Mesendoderm (in vitro differentiated cells): ENCODE results near the gene SETD7.

Source experiments
- DNase-seq: peaks from one replicate; pipeline ENCODE4 v3.0.0; 2013
- H2AK5ac ChIP-seq: 2 replicates; pipeline ENCODE4 v1.6.1; 2013; ENCODE audit warnings: low read length, inconsistent platforms
- H2BK120ac ChIP-seq: 2 replicates; pipeline ENCODE4 v1.6.1; 2013; ENCODE audit warnings: low read depth, mild to moderate bottlenecking, low read length, moderate library complexity, mixed read lengths
- H2BK15ac ChIP-seq: replicated peaks from 2 replicates; pipeline ENCODE4 v1.6.1; 2013; ENCODE audit warnings: low read depth, mild to moderate bottlenecking, moderate library complexity
- H2BK5ac ChIP-seq: 2 replicates; pipeline ENCODE4 v1.6.1; 2013; ENCODE audit warnings: low read length, inconsistent platforms
- H3K18ac ChIP-seq: 2 replicates; pipeline ENCODE4 v1.6.1; 2013; ENCODE audit warnings: mild to moderate bottlenecking, low read length, mixed read lengths
- H3K23ac ChIP-seq: one replicate; pipeline ENCODE4 v1.6.1; 2013; ENCODE audit warnings: low read length
- H3K27ac ChIP-seq: 2 replicates; pipeline ENCODE4 v1.5.1; 2013; ENCODE audit warnings: low read depth, mild to moderate bottlenecking, inconsistent platforms, low read length, moderate library complexity
- H3K27me3 ChIP-seq: 2 replicates; pipeline ENCODE4 v1.6.1; 2013; ENCODE audit warnings: low read length, control low read depth, mild to moderate bottlenecking, inconsistent platforms; ENCODE audit not compliant: insufficient read depth, poor library complexity
- H3K36me3 ChIP-seq: 2 replicates; pipeline ENCODE4 v1.6.1; 2013; ENCODE audit warnings: low read length, inconsistent platforms; ENCODE audit not compliant: control insufficient read depth, insufficient read depth
- H3K4ac ChIP-seq: one replicate; pipeline ENCODE4 v1.6.1; 2013; ENCODE audit warnings: low read depth, mild to moderate bottlenecking, low read length, moderate library complexity
- H3K4me1 ChIP-seq: 2 replicates; pipeline ENCODE4 v1.6.1; 2013; ENCODE audit warnings: low read depth, low read length, inconsistent platforms; ENCODE audit not compliant: control insufficient read depth
- H3K4me2 ChIP-seq: 2 replicates; pipeline ENCODE4 v1.6.1; 2013; ENCODE audit warnings: low read length
- H3K4me3 ChIP-seq: 2 replicates; pipeline ENCODE4 v1.5.1; 2013; ENCODE audit warnings: mild to moderate bottlenecking, low read length
- H3K56ac ChIP-seq: one replicate; pipeline ENCODE4 v1.6.1; 2013; ENCODE audit warnings: low read length
- H3K79me1 ChIP-seq: 2 replicates; pipeline ENCODE4 v1.6.1; 2013; ENCODE audit warnings: low read length, inconsistent platforms
- H3K79me2 ChIP-seq: 2 replicates; pipeline ENCODE4 v1.6.1; 2013; ENCODE audit warnings: mild to moderate bottlenecking, low read length; ENCODE audit not compliant: control insufficient read depth, insufficient read depth
- H3K9ac ChIP-seq: 2 replicates; pipeline ENCODE4 v1.6.1; 2013; ENCODE audit warnings: low read length, inconsistent platforms
- H4K5ac ChIP-seq: one replicate; pipeline ENCODE4 v1.6.1; 2013; ENCODE audit warnings: low read length
- H4K8ac ChIP-seq: one replicate; pipeline ENCODE4 v1.6.1; 2013; ENCODE audit warnings: low read depth, mild to moderate bottlenecking, control low read depth, low read length, moderate library complexity
- WGBS: extraction: QIAGEN DNeasy Blood & Tissue Kit; methylation state at CpG from one replicate; pipeline ENCODE4 v1.1.7; 2013; ENCODE audit warnings: low lambda C conversion rate, missing lambda C conversion rate; ENCODE audit not compliant: insufficient coverage; ENCODE audit errors: extremely low coverage; 5-methylcytosine and 5-hydroxymethylcytosine counted together

Gene SETD7

GRCh38 chr4:139501527-139501926 is 54.5 kb downstream of the SETD7 start:
- H3K27me3 ChIP-seq = no peaks in the 10 kb centered on the region

GRCh38 chr4:139501117-139501516 is 54.9 kb downstream of the SETD7 start:
- Histone ChIP-seq H3K36me3 (no peaks in the 10 kb centered on the region), H3K79me2 (no peaks in the 10 kb centered on the region), H3K18ac (no peak overlapping the region), H3K56ac (no peak overlapping the region), H3K9ac (no peak overlapping the region), H3K4me1 (no peaks in the 10 kb centered on the region), H3K27me3 (no peaks in the 10 kb centered on the region), H3K79me1 (no peaks in the 10 kb centered on the region), H2AK5ac (no peak overlapping the region), H3K4me2 (no peak overlapping the region), H4K8ac (no peak overlapping the region), H3K4me3 (no peak overlapping the region), H3K27ac (no peak overlapping the region), H2BK15ac (no peak overlapping the region), H3K4ac (no peak overlapping the region), H4K5ac (no peak overlapping the region), H2BK5ac (no peak overlapping the region), H3K23ac (no peak overlapping the region), H2BK120ac (no peak overlapping the region)
- DNase-seq = no peak
- WGBS = no CpG with 5 or more reads among the region's 3 CpGs

More at GRCh38 chr4:139501527-139501926, 54.5 kb downstream of the SETD7 start:
- no peak for DNase-seq
- Histone ChIP-seq H3K56ac (no peak overlapping the region), H3K79me2 (no peaks in the 10 kb centered on the region), H3K23ac (no peak overlapping the region), H3K18ac (no peak overlapping the region), H3K4ac (no peak overlapping the region), H4K5ac (no peak overlapping the region), H2BK15ac (no peak overlapping the region), H4K8ac (no peak overlapping the region), H3K9ac (no peak overlapping the region), H3K79me1 (no peaks in the 10 kb centered on the region), H2AK5ac (no peak overlapping the region), H2BK120ac (no peak overlapping the region), H3K36me3 (no peaks in the 10 kb centered on the region), H3K27ac (no peak overlapping the region), H3K4me2 (no peak overlapping the region), H3K4me1 (no peaks in the 10 kb centered on the region), H2BK5ac (no peak overlapping the region), H3K4me3 (no peak overlapping the region)
- no CpG with 5 or more reads among the region's 6 CpGs for WGBS

- H3K23ac ChIP-seq = no peak overlapping the region
- H2BK15ac ChIP-seq = no peak overlapping the region
- no CpG with 5 or more reads among the region's 4 CpGs for WGBS
- no peaks in the 10 kb centered on the region for H3K79me2 ChIP-seq
- H3K4me1 ChIP-seq = no peaks in the 10 kb centered on the region
- no peak for DNase-seq
- H2BK5ac ChIP-seq = no peak overlapping the region
- no peak overlapping the region for H3K4me3 ChIP-seq
- H3K56ac ChIP-seq = no peak overlapping the region
- H3K27ac ChIP-seq = no peak overlapping the region
- H3K79me1 ChIP-seq = no peaks in the 10 kb centered on the region
- H2AK5ac ChIP-seq = no peak overlapping the region
- H3K4ac ChIP-seq = no peak overlapping the region
- no peaks in the 10 kb centered on the region for H3K27me3 ChIP-seq
- no peaks in the 10 kb centered on the region for H3K36me3 ChIP-seq
- H3K4me2 ChIP-seq = no peak overlapping the region
- no peak overlapping the region for H4K5ac ChIP-seq
- H4K8ac ChIP-seq = no peak overlapping the region
- H3K9ac ChIP-seq = no peak overlapping the region
- no peak overlapping the region for H3K18ac ChIP-seq
- H2BK120ac ChIP-seq = no peak overlapping the region
Measured at GRCh38 chr4:139499186-139499585, 56.8 kb downstream of the SETD7 start.

GRCh38 chr4:139493176-139493575 is 62.8 kb downstream of the SETD7 start:
- WGBS = no CpG with 5 or more reads among the region's 4 CpGs
- no peak overlapping the region for H3K4me3 ChIP-seq

GRCh38 chr4:139492429-139492828 is 63.6 kb downstream of the SETD7 start:
- WGBS = no CpG with 5 or more reads among the region's 2 CpGs
- Histone ChIP-seq H3K23ac (no peak overlapping the region), H2BK5ac (no peak overlapping the region)

More at GRCh38 chr4:139493176-139493575, 62.8 kb downstream of the SETD7 start:
- Histone ChIP-seq H3K23ac (no peak overlapping the region), H4K5ac (no peak overlapping the region), H2BK120ac (no peak overlapping the region), H2BK15ac (no peak overlapping the region), H3K4ac (no peak overlapping the region), H4K8ac (no peak overlapping the region), H3K56ac (no peak overlapping the region), H3K4me1 (no peaks in the 10 kb centered on the region), H3K4me2 (no peak overlapping the region), H3K18ac (no peak overlapping the region), H3K36me3 (no peaks in the 10 kb centered on the region), H3K27ac (no peak overlapping the region), H3K79me2 (no peaks in the 10 kb centered on the region), H3K9ac (no peak overlapping the region), H2AK5ac (no peak overlapping the region), H3K79me1 (no peaks in the 10 kb centered on the region), H3K27me3 (no peaks in the 10 kb centered on the region), H2BK5ac (no peak overlapping the region)
- no peak for DNase-seq

DNA sequence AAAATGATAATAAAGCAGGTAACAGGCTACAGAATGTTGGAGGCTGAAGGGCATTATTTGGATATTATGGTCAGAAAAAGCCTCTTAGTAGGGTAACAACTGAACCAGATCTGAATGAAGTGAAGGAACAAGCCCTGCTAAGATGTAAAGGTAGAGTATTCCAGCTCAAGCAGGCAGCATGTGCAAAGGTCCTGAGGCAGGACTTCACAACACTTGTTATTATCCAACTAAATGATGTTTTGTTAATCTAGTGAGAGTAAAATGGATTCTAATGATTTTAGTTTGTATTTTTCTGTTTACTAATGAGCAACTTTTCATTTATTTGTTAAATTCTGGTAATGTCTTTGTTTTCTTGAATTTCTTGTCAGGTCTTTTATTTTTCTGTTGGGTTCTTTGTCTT is 66.4 kb downstream of the SETD7 start:
- Histone ChIP-seq H4K8ac (no peak overlapping the region), H3K79me2 (no peaks in the 10 kb centered on the region), H2BK120ac (no peak overlapping the region), H2AK5ac (no peak overlapping the region), H3K4me2 (no peak overlapping the region), H3K4ac (no peak overlapping the region), H4K5ac (no peak overlapping the region), H3K9ac (no peak overlapping the region), H3K27me3 (peaks cover 2% of the 10 kb centered on the region), H3K18ac (no peak overlapping the region), H3K36me3 (no peaks in the 10 kb centered on the region), H3K23ac (no peak overlapping the region), H3K79me1 (no peaks in the 10 kb centered on the region), H2BK5ac (no peak overlapping the region), H3K56ac (no peak overlapping the region), H2BK15ac (no peak overlapping the region), H3K4me3 (no peak overlapping the region), H3K27ac (no peak overlapping the region), H3K4me1 (no peaks in the 10 kb centered on the region)
- no peak for DNase-seq

More at GRCh38 chr4:139492429-139492828, 63.6 kb downstream of the SETD7 start:
- no peaks in the 10 kb centered on the region for H3K79me1 ChIP-seq
- no peak overlapping the region for H2BK120ac ChIP-seq
- H3K36me3 ChIP-seq = no peaks in the 10 kb centered on the region
- peak; percentile 64 for DNase-seq
- H3K27ac ChIP-seq = no peak overlapping the region
- no peak overlapping the region for H3K4me2 ChIP-seq
- H2BK15ac ChIP-seq = no peak overlapping the region
- H3K56ac ChIP-seq = no peak overlapping the region
- no peak overlapping the region for H4K8ac ChIP-seq
- no peak overlapping the region for H4K5ac ChIP-seq
- no peak overlapping the region for H2AK5ac ChIP-seq
- no peaks in the 10 kb centered on the region for H3K79me2 ChIP-seq
- no peaks in the 10 kb centered on the region for H3K27me3 ChIP-seq
- H3K4me3 ChIP-seq = no peak overlapping the region
- H3K18ac ChIP-seq = no peak overlapping the region
- H3K4ac ChIP-seq = no peak overlapping the region
- no peaks in the 10 kb centered on the region for H3K4me1 ChIP-seq
- H3K9ac ChIP-seq = no peak overlapping the region
